Progenitor cell of endocrine pancreas (in vitro differentiated cells): ENCODE measurements around the gene CD4. TPM values are rescaled to one million over a fixed set of nuclear protein-coding genes. Genes with fewer than 3 reads are reported as not detected.

Experiments
- DNase-seq: peaks from one replicate; pipeline ENCODE4 v3.0.0; 2021; ENCODE audit warnings: low spot score; ENCODE audit not compliant: unreplicated experiment
- H3K27ac Mint-ChIP-seq: 2 replicates; pipeline ENCODE4 v1.8.0; 2021; ENCODE audit warnings: mild to moderate bottlenecking, moderate library complexity, mixed read lengths
- H3K27me3 Mint-ChIP-seq: 2 replicates; pipeline ENCODE4 v1.8.0; 2021; ENCODE audit warnings: mixed read lengths
- H3K36me3 Mint-ChIP-seq: 2 replicates; pipeline ENCODE4 v1.8.0; 2022; ENCODE audit warnings: mixed read lengths; ENCODE audit not compliant: insufficient read depth
- H3K4me1 Mint-ChIP-seq: 2 replicates; pipeline ENCODE4 v1.8.0; 2021; ENCODE audit warnings: low read depth, mixed read lengths
- H3K4me3 Mint-ChIP-seq: 2 replicates; pipeline ENCODE4 v1.8.0; 2021; ENCODE audit warnings: low read depth, mild to moderate bottlenecking, moderate library complexity, mixed read lengths
- H3K9me3 Mint-ChIP-seq: 2 replicates; pipeline ENCODE4 v1.8.0; 2021; ENCODE audit warnings: low read depth, mixed read lengths
- CTCF ChIP-seq: fragments of 200-600 bp; sonication (generic); IDR thresholded peaks from one replicate; pipeline ENCODE4 v1.5.0; 2021; ENCODE audit warnings: antibody characterized with exemption, mild to moderate bottlenecking; ENCODE audit not compliant: unreplicated experiment
- total RNA-seq: library from RNA; stranded (reverse); gene quantifications from 2 replicates; pipeline ENCODE4 v1.2.1, GENCODE V29; 2021

Gene CD4
- total RNA-seq, 1 donor from 2014 or later, result 1.5 TPM

- no peak overlapping the region for H3K27ac Mint-ChIP-seq
- H3K4me1 Mint-ChIP-seq, result peaks cover 28% of the 10 kb centered on the region
- no peak for TF ChIP-seq CTCF
- no peak overlapping the region for H3K4me3 Mint-ChIP-seq
- H3K9me3 Mint-ChIP-seq, result no peaks in the 10 kb centered on the region
- no peak for DNase-seq
- H3K27me3 Mint-ChIP-seq, result peaks cover 50% of the 10 kb centered on the region
- H3K36me3 Mint-ChIP-seq, result peaks cover 3% of the 10 kb centered on the region
These were observed 9.5 kb upstream of the CD4 start for GRCh38 chr12:6779708-6780432.

GRCh38 chr12:6780573-6780972 lies 8.8 kb upstream of the CD4 start:
- H3K9me3 Mint-ChIP-seq, result no peaks in the 10 kb centered on the region
- no peaks in the 10 kb centered on the region for H3K36me3 Mint-ChIP-seq
- H3K4me1 Mint-ChIP-seq, result peaks cover 20% of the 10 kb centered on the region
- no peak overlapping the region for H3K27ac Mint-ChIP-seq
- H3K4me3 Mint-ChIP-seq, result no peak overlapping the region
- DNase-seq, result no peak
- peaks cover 43% of the 10 kb centered on the region for H3K27me3 Mint-ChIP-seq
- TF ChIP-seq CTCF, result no peak

- no peak for TF ChIP-seq CTCF
- no peak for DNase-seq
- Mint-ChIP-seq H3K4me3 (no peak overlapping the region), H3K27me3 (peaks cover 28% of the 10 kb centered on the region), H3K27ac (no peak overlapping the region), H3K9me3 (no peaks in the 10 kb centered on the region), H3K36me3 (no peaks in the 10 kb centered on the region), H3K4me1 (peaks cover 13% of the 10 kb centered on the region)
These were observed 7.2 kb upstream of the CD4 start for GRCh38 chr12:6782119-6782518.

GRCh38 chr12:6782850-6783566 lies 6.3 kb upstream of the CD4 start:
- Mint-ChIP-seq H3K27me3 (peaks cover 19% of the 10 kb centered on the region), H3K4me3 (no peak overlapping the region), H3K27ac (no peak overlapping the region), H3K9me3 (no peaks in the 10 kb centered on the region), H3K4me1 (peaks cover 13% of the 10 kb centered on the region), H3K36me3 (no peaks in the 10 kb centered on the region)
- DNase-seq, result no peak
- no peak for TF ChIP-seq CTCF

- no peaks in the 10 kb centered on the region for H3K36me3 Mint-ChIP-seq
- no peaks in the 10 kb centered on the region for H3K9me3 Mint-ChIP-seq
- H3K4me1 Mint-ChIP-seq, result peaks cover 5% of the 10 kb centered on the region
- no peak overlapping the region for H3K27ac Mint-ChIP-seq
- H3K27me3 Mint-ChIP-seq, result peaks cover 14% of the 10 kb centered on the region
- DNase-seq, result no peak
- no peak overlapping the region for H3K4me3 Mint-ChIP-seq
- no peak for TF ChIP-seq CTCF
These were observed 5.5 kb upstream of the CD4 start for GRCh38 chr12:6783828-6784227.
